Left forelimb (tissue), 1 donor: Measurements from ENCODE around the gene PUS7.
"Not testable (repeated sequence)": the region's sequence is repeated elsewhere in the genome, so short reads cannot be mapped to it uniquely, and the experiment has no call there.

Experiments
- DNase-seq: peaks from one replicate; pipeline ENCODE4 v3.0.0-alpha.2; 2018; ENCODE audit warnings: low spot score

The PUS7 gene, protein sequence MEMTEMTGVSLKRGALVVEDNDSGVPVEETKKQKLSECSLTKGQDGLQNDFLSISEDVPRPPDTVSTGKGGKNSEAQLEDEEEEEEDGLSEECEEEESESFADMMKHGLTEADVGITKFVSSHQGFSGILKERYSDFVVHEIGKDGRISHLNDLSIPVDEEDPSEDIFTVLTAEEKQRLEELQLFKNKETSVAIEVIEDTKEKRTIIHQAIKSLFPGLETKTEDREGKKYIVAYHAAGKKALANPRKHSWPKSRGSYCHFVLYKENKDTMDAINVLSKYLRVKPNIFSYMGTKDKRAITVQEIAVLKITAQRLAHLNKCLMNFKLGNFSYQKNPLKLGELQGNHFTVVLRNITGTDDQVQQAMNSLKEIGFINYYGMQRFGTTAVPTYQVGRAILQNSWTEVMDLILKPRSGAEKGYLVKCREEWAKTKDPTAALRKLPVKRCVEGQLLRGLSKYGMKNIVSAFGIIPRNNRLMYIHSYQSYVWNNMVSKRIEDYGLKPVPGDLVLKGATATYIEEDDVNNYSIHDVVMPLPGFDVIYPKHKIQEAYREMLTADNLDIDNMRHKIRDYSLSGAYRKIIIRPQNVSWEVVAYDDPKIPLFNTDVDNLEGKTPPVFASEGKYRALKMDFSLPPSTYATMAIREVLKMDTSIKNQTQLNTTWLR

GRCh38 chr7:105521717-105522463, at the start of gene PUS7:
Gene PUS7, minus strand, starts transcription at chr7:105522271. Its CDS starts 13,759 bp downstream, at chr7:105508512.
- peak; percentile 94 for DNase-seq

GRCh38 chr7:105567821-105568220, 45.8 kb upstream of the PUS7 start:
- DNase-seq = no peak

- no peak for DNase-seq
Measured at GRCh38 chr7:105567024-105567423, 45.0 kb upstream of the PUS7 start.

- no peak for DNase-seq
Measured at GRCh38 chr7:105565190-105565589, 43.1 kb upstream of the PUS7 start.

DNA sequence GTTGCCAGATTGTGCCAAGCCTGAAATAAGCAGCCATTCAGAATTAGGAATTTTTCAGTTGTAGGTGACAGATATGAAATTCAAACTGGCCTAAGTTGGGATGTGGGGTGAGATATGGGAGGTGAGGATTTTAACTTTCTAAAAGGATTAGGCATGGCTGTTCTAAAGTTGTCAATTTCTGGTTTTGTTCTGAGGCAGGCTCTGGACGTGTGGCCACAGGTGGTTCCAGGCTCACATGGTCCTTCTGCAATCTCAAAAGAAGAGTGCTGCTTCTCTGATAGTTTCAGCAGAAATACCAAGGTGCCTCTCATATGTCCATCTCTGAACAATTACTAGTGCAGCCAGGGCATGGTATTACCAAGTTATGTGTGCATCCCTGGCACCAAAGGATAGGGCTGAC, 37.9 kb upstream of the PUS7 start:
- no peak for DNase-seq

GRCh38 chr7:105538339-105538738, 16.3 kb upstream of the PUS7 start:
- DNase-seq = no peak

DNA sequence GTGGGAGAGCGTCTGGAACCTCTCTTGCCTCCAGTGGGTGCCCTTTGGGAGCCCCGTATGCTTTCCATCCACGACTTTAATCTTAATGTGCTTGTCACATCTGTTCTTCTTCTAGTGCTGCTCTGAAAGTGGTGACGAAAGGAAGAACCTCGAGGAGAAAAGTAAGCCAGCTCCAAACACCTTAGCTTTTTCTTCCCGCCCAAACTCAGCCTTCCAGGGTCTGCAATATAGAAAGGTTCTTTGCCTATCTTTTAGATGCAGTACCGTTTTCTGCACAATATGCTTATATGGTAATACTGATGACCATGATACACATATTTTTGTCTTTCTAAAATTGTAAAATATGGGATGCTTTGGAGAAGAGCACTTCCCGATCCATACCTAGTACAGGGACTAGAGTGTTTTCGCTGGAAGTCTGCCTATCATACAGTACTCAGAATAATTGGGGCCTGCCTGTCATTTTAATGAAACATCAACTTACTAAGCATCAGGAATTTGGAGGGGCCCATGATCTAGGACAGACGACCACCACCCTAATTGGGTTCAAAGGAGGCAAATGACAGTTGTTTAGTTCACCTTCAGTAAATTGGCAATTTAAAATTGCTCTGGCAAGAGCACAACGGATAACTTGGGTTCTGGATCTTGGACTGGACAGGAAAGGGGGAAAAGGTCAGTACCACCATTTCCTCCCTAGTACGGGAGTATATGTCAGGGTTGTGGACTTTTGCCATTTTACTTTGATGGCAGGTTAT, 10.8 kb upstream of the PUS7 start:
- no peak for DNase-seq

- DNase-seq = peak; percentile 90
Measured at GRCh38 chr7:105531792-105532671, 10.0 kb upstream of the PUS7 start, which contains the start of gene RINT1. Gene RINT1, plus strand, starts transcription at chr7:105532201. Its CDS starts 115 bp downstream, at chr7:105532316.

- DNase-seq = no peak
Measured at GRCh38 chr7:105530546-105530945, 8.5 kb upstream of the PUS7 start.

DNA sequence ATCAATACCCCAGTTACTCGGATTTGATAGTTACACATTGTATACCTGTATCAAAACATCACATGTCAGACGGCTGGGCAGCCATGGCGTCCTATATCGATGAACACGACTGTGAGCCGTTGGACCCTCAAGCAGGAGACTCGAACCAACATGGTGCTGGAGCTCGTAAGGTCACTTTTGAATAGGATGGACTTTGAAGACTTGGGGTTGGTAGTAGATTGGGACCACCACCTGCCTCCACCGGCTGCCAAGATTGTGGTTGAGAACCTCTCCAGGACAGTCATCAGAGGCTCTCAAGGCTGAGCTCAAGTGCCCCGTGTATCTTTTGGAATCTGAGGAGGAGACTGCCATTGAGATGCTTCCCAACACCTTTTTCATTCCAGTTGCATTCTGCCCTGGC, 8.1 kb upstream of the PUS7 start:
- no peak for DNase-seq

DNA sequence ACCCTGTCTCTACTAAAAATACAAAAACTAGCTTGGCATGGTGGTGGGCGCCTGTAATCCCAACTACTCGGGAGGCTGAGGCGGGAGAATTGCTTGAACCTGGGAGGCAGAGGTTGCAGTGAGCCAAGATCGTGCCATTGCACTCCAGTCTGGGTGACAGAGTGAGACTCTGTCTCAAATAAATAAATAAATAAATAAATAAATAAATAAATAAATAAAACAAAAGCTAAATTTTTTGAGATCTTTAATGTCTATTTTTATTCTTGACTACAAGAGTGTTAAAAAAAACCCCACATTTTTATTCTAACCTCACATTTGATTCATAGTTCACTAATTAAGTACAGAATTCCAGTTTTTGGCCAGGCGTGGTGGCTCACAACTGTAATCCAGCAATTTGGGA, 5.7 kb upstream of the PUS7 start:
- not testable (repeated sequence) for DNase-seq

- no peak for DNase-seq
Measured at GRCh38 chr7:105524840-105525239, 2.8 kb upstream of the PUS7 start.

DNA sequence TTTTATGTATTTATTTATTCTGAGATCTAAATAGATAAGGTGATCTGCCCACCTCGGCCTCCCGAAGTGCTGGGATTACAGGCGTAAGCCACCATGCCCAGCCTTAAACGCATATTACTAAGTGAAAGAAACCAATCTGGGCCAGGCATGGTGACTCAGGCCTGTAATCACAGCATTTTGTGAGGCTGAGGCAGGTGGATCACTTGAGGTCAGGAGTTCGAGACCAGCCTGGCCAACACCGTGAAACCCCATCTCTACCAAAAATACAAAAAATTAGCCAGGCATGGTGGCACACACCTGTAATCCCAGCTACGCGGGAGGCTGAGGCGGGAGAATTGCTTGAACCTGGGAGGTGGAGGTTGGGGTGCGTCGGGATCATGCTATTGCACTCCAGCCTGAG, 2.4 kb upstream of the PUS7 start:
- not testable (repeated sequence) for DNase-seq

GRCh38 chr7:105521027-105521716, 899 bp downstream of the PUS7 start:
- no peak for DNase-seq

GRCh38 chr7:105520620-105521019, 1.5 kb downstream of the PUS7 start:
- not testable (repeated sequence) for DNase-seq

DNA sequence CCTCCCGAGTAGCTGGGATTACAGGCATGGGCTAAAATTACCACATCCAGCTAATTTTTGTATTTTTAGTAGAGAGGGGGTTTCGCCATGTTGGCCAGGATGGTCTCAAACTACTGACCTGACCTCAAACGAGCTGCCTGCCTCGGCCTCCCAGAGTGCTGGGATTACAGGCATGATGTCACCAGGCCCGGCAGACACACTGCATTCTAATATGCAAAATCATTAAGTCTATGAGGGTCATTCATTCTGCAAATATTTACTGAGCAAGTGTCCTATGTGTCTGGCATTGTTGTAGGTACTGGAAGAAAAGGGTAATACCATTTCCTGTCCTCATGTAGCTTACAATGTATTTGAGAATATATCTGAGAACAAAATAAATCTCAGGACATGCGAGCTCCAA, 2.7 kb downstream of the PUS7 start:
- DNase-seq = no peak

DNA sequence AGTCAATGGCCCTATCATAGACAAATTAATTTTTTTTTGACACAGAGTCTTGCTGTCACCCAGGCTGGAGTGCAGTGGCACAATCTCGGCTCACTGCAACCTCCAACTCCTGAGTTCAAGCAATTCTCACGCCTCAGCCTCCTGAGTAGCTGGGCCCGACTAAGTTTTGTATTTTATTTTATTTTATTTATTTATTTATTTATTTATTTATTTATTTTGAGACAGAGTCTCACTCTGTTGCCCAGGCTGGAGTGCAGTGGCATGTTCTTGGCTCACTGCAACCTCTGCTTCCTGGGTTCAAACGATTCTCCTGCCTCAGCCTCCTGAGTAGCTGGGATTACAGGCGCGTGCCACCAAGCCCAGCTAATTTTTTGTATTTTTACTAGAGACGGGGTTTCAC, 6.5 kb downstream of the PUS7 start:
- not testable (repeated sequence) for DNase-seq

DNA sequence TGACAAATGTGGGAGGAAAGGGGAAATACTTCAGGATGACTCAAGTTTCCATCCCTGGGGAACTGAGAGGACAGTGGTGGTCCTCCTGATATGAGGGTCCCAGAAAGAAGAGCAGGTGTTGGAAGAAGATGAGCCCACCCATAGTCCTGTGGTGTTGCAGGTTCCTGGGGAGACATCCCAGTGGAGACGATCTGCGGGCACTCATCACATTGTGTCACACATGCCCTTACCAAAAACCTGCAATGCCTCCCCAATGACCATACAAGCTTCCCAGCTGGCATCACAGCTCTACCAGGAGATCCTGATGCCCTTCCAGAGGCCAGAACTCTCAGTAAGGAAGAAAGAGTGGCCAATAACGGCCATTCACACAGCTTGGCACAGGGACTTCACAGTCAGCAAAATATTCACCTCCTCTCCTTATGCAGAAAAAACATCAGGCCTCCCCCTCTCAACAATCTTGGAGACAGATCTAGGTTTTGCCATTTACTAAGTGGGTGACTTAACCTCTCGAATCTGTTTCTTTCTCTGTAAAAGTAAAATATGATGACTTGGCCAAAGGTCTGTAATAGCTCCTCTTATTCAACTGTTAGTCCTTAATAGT, 9.0 kb downstream of the PUS7 start:
- no peak for DNase-seq

DNA sequence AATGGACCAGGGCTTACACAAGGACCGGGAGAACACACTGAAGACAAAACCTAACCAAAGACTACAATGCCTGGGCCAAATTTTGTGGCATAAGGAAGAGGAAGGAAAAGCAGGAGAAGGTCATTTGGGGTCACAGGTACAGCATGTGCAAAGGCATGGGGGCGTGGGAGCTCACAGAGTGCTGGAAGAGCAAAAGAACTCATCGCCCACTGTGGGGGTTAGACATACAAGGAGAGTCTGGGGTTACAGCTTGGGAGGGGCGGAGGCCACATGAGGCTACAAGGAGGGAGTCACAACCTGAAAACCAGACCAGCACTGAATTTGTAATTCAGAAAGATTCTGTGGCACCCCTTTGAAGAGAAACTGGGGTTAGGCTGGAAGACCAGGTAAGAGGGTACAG, 9.7 kb downstream of the PUS7 start:
- DNase-seq = no peak

- no peak for DNase-seq
Measured at GRCh38 chr7:105502173-105502572, 19.9 kb downstream of the PUS7 start.
